Progenitor cell of endocrine pancreas (in vitro differentiated cells): ENCODE measurements around the gene PLIN5. TPM values are rescaled to one million over a fixed set of nuclear protein-coding genes. Genes with fewer than 3 reads are reported as not detected.

Experiments
- DNase-seq: peaks from one replicate; pipeline ENCODE4 v3.0.0; 2021; ENCODE audit warnings: low spot score; ENCODE audit not compliant: unreplicated experiment
- H3K27ac Mint-ChIP-seq: 2 replicates; pipeline ENCODE4 v1.8.0; 2021; ENCODE audit warnings: mild to moderate bottlenecking, moderate library complexity, mixed read lengths
- H3K27me3 Mint-ChIP-seq: 2 replicates; pipeline ENCODE4 v1.8.0; 2021; ENCODE audit warnings: mixed read lengths
- H3K36me3 Mint-ChIP-seq: 2 replicates; pipeline ENCODE4 v1.8.0; 2022; ENCODE audit warnings: mixed read lengths; ENCODE audit not compliant: insufficient read depth
- H3K4me1 Mint-ChIP-seq: 2 replicates; pipeline ENCODE4 v1.8.0; 2021; ENCODE audit warnings: low read depth, mixed read lengths
- H3K4me3 Mint-ChIP-seq: 2 replicates; pipeline ENCODE4 v1.8.0; 2021; ENCODE audit warnings: low read depth, mild to moderate bottlenecking, moderate library complexity, mixed read lengths
- H3K9me3 Mint-ChIP-seq: 2 replicates; pipeline ENCODE4 v1.8.0; 2021; ENCODE audit warnings: low read depth, mixed read lengths
- total RNA-seq: library from RNA; stranded (reverse); gene quantifications from 2 replicates; pipeline ENCODE4 v1.2.1, GENCODE V29; 2021
- TF ChIP-seq, protein P1 (sequence below): fragments of 200-600 bp; sonication (generic); IDR thresholded peaks from one replicate; pipeline ENCODE4 v1.5.0; 2021; ENCODE audit warnings: antibody characterized with exemption, mild to moderate bottlenecking; ENCODE audit not compliant: unreplicated experiment

PLIN5 gene
- total RNA-seq, 1 donor from 2014 or later = 8.1 TPM

DNA sequence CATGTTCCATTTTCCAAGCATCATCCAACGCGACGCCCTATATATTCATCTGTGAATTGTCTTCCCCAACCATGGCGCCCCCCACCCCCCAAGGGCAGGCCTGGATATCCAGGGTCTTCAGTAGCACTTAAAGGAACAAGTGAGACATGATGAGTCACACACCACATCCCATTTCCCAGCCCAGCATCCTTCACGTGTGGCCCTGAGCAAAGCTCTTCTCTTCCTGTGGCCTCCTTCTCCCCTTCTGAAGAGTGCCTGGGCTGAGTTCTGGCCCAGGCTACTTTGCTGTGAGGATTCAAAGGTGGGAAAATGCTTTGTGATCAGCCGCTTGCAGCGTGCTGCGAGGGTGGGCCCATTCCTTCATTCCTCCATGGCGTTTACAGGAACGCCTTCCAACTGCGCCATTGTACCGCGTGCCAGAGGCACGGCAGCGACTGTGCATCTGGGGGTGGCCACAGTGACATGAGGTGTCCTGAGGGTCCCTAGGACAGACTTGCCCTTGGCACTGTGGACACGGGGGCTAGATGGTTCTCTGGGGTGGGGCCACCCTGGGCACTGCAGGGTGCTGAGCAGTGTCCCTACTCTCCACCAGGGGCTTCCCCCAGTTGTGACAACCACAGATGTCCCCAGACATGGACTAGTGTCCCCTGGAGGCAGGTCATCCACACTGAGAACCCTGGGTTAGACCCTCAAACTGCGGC lies 28.4 kb downstream of the PLIN5 start:
- Mint-ChIP-seq H3K9me3 (no peaks in the 10 kb centered on the region), H3K27me3 (no peaks in the 10 kb centered on the region), H3K4me3 (no peak overlapping the region), H3K27ac (no peak overlapping the region), H3K4me1 (no peaks in the 10 kb centered on the region), H3K36me3 (peaks cover 13% of the 10 kb centered on the region)
- DNase-seq = no peak
- TF ChIP-seq, protein P1, sequence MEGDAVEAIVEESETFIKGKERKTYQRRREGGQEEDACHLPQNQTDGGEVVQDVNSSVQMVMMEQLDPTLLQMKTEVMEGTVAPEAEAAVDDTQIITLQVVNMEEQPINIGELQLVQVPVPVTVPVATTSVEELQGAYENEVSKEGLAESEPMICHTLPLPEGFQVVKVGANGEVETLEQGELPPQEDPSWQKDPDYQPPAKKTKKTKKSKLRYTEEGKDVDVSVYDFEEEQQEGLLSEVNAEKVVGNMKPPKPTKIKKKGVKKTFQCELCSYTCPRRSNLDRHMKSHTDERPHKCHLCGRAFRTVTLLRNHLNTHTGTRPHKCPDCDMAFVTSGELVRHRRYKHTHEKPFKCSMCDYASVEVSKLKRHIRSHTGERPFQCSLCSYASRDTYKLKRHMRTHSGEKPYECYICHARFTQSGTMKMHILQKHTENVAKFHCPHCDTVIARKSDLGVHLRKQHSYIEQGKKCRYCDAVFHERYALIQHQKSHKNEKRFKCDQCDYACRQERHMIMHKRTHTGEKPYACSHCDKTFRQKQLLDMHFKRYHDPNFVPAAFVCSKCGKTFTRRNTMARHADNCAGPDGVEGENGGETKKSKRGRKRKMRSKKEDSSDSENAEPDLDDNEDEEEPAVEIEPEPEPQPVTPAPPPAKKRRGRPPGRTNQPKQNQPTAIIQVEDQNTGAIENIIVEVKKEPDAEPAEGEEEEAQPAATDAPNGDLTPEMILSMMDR = no peak

DNA sequence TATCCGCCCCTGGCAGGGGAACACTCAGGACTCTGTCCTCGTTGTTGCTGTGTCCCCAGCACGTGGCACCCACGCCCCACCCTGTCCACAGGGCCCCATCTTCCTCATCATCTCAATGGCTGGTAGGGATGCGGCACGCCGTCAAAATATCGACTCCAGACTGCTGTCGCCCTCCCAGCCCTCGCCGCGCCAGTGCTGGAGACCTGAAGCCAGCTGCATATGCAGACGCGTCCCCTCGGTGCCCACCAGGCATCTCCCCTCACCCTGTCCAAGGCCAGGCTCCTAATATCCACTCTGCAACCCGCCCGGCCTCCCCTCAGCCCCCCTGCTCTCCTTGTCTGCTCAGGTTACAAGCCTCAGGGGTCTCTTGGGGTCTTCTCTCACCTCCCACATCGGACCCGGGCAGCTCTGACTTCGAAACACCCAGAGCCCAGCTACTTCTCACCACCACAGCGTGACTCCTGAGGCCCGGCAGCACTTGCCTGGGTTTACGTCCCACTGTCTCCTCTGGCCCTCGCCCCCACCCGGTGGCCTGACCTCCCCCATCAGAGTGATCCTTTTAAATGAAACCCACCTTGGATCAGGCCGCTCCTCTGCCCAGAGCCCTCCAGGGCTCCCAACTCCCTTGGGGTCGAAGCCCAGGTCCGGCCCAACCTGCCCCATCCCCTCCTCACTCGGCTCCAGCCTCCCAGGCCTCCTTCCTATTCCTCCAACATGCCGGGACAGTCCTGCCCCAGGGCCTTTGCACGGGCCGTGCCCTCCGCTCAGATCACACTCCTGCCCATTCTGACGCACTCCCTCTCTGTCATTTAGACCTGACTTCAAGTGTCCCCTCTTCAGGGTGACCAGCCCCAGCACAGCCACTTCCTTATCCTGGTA lies 29.2 kb downstream of the PLIN5 start:
- Mint-ChIP-seq H3K4me3 (no peak overlapping the region), H3K36me3 (peaks cover 14% of the 10 kb centered on the region), H3K27me3 (no peaks in the 10 kb centered on the region), H3K27ac (no peak overlapping the region), H3K9me3 (no peaks in the 10 kb centered on the region), H3K4me1 (no peaks in the 10 kb centered on the region)
- TF ChIP-seq, protein P1 = no peak
- no peak for DNase-seq

DNA sequence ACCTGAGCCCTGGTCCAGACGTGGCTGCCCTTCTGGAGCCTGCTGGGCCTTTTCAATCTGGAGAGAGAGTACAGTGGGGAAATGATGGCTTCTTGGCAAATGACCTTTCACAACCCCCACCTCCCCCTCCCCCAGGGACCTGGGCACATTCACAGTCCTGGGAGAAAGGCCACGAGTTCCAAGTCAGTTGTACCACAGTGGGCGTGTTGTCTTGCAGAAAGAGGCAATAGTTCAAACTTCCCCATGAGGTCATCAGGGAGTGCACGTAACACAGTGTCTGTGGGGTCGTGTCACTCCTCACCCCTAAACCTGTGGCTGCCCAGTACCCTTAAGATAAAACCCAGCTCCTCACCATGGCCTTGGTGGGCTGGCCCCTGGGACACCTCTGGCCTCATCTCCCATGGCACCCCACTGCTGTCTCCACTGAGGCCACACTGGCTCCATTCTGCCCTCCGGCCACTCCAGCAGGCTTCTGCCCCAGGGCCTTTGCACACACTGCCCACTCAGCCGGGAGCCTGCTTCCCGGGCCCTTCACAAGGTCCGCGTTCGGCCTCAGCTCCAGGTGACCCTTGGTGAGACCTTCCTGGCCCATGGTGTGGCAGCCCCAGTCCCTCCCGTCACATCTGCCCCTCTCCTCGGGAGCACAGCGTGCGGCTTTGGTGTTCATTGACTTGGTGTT lies 30.0 kb downstream of the PLIN5 start:
- no peak overlapping the region for H3K4me3 Mint-ChIP-seq
- no peak overlapping the region for H3K27ac Mint-ChIP-seq
- H3K9me3 Mint-ChIP-seq = no peaks in the 10 kb centered on the region
- peaks cover 15% of the 10 kb centered on the region for H3K36me3 Mint-ChIP-seq
- no peak for DNase-seq
- H3K27me3 Mint-ChIP-seq = no peaks in the 10 kb centered on the region
- TF ChIP-seq, protein P1 = no peak
- no peaks in the 10 kb centered on the region for H3K4me1 Mint-ChIP-seq

DNA sequence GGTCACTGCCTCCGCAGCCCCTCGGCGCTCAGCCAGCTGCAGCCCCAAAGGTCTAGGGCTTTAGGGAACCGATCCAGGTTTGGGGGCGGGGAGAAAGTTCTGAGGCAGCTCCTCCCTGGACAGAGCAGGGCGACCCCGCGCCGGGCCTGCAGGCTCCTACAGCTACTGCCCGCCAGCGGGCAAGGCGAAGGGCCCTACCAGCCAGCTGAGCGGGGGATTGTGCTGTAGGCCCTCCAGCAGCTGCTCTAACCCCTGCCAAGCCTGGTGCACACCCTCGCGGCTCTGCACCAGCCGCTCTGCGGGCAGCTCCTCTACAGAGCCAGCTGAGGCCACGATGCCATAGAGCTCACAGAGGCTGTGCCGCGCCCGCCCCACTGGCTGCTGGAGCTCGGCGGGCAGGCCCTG lies 30.7 kb downstream of the PLIN5 start:
- no peaks in the 10 kb centered on the region for H3K9me3 Mint-ChIP-seq
- DNase-seq = no peak
- TF ChIP-seq, protein P1 = no peak
- H3K36me3 Mint-ChIP-seq = peaks cover 16% of the 10 kb centered on the region
- no peaks in the 10 kb centered on the region for H3K4me1 Mint-ChIP-seq
- H3K4me3 Mint-ChIP-seq = no peak overlapping the region
- H3K27me3 Mint-ChIP-seq = no peaks in the 10 kb centered on the region
- H3K27ac Mint-ChIP-seq = no peak overlapping the region

DNA sequence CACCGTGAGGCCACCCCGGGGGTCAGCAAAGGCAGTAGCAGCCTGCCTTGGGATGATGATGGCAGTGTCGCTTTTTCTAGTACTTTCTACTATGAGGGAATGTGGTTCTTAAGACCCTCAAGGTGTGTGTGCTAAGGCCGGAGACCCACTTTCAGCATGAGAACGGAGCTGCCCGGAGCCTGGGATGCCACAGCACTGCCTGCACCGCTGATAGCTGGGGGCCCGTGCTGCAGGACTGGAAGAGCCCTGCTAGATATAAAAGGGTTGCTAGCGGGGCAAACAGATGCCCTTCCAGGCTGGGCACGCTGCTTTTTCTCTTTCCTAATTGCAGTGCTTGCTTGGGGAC lies 31.2 kb downstream of the PLIN5 start:
- peaks cover 16% of the 10 kb centered on the region for H3K36me3 Mint-ChIP-seq
- no peak for DNase-seq
- TF ChIP-seq, protein P1 = no peak

More for the DNA sequence above, 31.2 kb downstream of the PLIN5 start:
- Mint-ChIP-seq H3K4me3 (no peak overlapping the region), H3K9me3 (no peaks in the 10 kb centered on the region), H3K27ac (no peak overlapping the region), H3K27me3 (no peaks in the 10 kb centered on the region), H3K4me1 (no peaks in the 10 kb centered on the region)
